NCI-H1105 (cell line): Measurements from ENCODE around the gene OR10A2.
"Not testable (repeated sequence)": the region's sequence is repeated elsewhere in the genome, so short reads cannot be mapped to it uniquely, and the experiment has no call there.

ENCODE experiments used
- DNase-seq: peaks from one replicate; lab custom pipeline; 2025; lab: John Stamatoyannopoulos, UW

Gene OR10A2

DNA sequence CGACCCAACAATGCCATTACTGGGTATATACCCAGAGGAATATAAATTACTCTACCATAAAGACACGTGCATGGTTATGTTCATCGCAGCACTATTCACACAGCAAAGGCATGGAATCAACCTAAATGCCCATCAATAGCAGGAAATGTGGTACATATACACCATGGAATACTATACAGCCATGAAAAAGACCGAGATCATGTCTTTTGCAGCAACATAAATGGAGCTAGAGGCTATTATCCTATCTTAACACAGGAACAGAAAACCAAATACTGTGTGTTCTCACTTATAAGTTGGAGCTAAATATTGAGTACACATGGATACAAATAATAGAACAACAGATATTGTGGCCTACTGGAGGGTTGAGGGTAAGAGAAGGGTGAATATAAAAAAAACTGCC is 26.0 kb downstream of the OR10A2 start:
- DNase-seq = no peak

DNA sequence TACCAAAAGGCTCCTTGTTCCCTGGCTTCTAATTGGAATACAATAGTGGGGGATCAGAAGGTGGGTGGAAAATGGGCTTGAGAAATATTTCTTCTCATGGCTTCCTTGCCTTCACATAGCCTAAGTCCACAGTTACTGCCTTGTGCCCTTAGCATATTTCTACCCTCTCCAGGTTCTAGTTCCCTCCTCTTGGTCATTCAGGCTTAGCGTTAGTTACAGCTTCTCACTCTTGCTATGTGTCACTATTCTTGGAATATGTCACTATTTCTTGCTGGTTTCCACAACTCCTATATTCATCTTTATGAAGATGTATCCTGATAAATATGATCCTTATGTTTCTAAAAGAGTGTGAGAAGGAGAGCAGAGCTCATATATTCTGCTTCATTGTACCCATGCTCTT is 27.0 kb downstream of the OR10A2 start:
- DNase-seq = no peak

DNA sequence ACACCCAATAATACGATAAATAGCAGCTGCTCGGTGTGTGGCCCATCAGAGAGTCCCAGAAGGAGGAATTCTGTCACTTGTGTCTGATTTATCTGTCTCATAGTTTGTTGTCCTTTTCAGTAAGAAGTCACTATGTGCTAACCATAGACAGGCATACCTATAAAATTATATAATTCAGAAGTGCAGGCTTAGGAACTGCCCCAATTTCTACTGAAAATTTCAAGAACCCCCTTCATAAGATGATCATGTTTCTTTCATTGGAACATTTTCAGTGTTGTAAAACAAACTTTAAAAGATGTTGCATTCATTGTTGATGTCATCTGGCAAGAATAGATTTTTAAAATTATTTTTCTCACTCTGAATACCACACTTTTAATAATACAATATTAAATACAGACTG is 29.5 kb downstream of the OR10A2 start, which contains the start of gene OR2D2:
Gene OR2D2 (minus strand): TSS at position 101 of the 400 bp plus-strand sequence. CDS start 0 bp downstream, at position 101.
- DNase-seq = no peak

DNA sequence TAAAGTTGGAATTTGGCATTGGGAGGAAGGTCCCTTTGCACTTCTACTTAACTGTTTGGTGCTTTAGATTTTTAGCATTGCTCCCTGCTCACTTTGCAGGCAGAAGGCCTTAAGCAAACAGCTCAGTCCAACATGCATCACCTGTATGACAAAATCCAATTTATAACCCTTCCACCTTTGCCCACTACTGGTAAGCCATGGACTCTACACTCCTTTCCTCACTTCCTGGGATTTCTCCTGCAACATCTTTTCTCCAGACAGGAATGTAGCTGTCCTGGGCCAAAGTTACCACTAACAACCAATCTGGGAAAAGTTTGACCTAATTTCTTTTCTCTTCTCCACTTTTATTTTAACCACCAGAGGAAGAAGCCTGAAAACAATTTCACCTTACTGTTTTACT is 31.2 kb downstream of the OR10A2 start:
- DNase-seq = no peak

DNA sequence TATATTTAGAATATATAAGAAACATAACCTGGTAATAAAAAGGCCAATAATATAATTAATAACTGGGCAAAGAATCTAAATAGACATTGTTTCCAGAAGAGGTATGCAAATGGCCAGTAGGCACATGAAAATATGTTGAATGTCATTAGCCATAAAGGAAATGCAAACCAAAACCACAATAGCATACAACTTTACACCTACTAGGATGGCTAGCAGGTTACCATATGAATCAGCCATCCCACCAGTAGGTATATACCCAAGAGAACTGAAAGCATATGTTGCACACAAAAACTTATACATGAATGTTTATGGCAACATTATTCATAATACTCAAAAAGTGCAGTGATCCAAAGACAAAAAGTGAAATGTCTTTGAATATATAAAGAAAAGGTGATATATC is 32.2 kb downstream of the OR10A2 start:
- no peak for DNase-seq

DNA sequence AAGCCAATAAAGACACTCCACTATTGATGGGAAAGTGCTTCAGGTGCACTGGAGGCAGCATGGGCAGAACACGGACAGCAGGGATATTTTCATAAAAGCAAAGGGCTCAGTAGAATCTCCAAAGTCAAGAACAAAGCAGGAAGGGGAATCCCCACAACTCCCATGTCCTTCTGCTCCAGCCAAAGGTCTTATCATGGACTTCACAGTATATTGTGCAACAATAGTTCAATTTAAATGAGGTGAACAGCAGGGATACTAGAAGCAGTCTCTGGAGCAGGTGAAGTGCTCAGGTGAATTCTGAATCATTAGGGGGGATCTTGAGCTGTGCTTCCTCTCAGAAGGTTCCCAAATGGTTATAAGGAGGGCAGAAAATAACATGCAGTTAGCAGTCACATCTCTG is 36.1 kb downstream of the OR10A2 start:
- no peak for DNase-seq

DNA sequence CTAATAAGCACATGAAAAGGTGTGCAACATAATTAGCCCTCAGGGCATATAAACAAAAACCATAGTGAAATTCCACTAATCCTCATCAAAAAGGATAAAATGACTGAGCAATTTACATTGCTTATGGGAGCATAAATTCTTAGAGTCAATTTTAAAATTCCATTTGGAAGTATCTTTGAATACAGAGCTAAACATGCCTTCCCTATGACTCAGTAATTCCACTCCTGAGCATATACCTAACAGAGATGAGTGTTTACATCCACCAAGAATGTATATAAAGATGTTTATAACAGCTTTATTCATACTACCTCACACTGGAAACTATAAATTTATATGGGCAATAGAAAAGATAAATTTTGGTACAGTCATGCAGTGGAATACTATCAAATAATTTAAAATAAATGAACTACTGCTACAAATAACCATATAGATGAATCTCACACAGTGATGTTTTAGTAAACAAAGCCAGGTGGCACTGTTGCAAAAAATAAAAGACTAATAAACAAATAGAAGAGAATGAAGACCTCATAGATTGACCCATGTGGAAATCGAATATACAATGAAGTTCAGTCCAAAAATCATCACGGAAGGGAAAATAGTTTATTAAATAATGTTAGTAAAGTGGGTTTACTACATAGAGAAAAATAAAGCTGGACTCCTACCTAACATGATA is 37.6 kb downstream of the OR10A2 start:
- no peak for DNase-seq

DNA sequence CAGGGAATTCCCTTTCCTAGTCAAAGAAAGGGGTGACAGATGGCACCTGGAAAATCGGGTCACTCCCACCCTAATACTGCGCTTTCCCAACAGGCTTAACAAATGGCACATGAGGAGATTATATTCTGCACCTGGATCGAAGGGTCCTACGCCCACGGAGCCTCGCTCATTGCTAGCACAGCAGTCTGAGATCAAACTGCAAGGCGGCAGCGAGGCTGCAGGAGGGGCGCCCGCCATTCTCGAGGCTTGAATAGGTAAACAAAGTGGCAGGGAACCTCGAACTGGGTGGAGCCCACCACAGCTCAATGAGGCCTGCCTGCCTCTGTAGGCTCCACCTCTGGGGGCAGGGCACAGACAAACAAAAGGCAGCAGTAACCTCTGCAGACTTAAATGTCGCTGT is 41.9 kb downstream of the OR10A2 start:
- not testable (repeated sequence) for DNase-seq

DNA sequence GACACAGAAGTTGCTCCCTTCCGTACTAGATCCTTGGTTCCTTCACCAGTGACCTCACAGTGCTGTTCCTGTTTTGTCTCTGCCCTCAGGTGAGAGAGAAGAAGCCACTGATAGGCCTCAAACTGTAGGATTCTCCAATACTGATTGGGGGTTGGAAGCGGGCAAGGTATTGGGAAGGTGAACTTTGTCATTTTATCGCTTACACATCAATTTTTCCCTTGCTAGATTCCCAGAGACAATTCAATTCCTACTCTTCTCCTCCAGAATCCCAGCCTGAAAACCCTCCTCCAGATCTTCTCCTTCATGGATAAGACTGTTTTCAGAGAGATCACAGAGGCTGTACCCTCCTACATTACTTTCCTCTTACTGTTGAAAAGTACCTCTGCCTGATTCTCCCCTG is 48.5 kb downstream of the OR10A2 start:
- DNase-seq = no peak

DNA sequence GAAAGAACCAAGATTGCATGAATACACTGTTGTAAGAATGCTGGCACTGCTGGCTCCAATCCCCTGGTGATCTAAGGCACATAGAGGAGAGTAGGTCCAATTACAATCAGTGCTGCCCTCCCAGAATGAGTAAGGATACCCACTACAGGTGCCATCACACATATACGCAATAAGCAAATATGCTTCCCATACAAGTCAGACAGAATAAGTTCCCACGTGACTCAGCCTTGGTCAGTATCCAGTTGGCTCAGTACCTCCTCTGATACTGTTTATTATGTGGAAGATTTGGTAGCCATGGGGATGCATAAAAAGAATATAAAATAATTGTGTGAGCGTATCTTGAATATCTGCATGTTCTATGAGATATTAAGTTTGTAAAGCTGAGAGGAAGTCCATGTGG is 49.1 kb downstream of the OR10A2 start:
- no peak for DNase-seq

DNA sequence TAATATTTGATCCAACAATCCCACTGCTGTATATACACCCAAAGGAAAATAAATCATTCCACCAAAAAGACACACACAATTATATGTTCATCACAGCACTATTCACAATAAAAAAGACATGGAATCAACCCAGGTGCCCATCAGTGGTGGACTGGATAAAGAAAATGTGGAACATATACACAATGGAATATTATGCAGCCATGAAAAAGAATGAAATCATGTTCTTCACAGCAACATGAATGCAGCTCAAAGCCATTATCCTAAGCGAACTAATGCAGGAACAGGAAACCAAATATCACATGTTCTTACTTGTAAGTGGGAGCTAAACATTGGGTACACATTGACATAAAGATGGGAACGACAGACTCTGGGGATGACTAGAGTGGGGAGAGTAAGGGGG is 56.8 kb downstream of the OR10A2 start:
- no peak for DNase-seq

DNA sequence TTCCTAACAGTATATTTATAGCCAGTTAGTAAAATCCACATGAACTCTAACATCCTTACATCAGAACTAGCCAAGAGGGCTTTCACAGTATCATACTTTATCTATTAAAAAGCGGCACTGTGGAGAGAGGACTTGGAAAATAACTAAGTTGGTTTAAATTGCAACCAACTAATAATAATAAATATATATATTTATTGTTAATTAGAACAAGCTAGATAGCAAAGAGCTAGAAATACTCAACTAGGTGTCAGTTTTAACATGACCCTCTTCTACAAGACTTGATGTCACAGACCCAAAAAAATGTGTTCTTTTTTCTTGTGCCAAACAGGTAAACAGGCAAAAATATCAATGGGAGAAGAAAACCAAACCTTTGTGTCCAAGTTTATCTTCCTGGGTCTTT is 57.8 kb downstream of the OR10A2 start, which contains the start of gene OR2D3:
Gene OR2D3 (plus strand): TSS at position 301 of the 400 bp plus-strand sequence. CDS start 0 bp downstream, at position 301.
- no peak for DNase-seq
